Activated T-cell treated with anti-CD3 and anti-CD28 coated beads for 48 hours (primary cell): ENCODE measurements around the gene SIRT6.
"Not testable (repeated sequence)": the region's sequence is repeated elsewhere in the genome, so short reads cannot be mapped to it uniquely, and the experiment has no call there.

Experiments
- DNase-seq: peaks from one replicate; pipeline ENCODE4 v3.0.0-alpha.2; 2020; ENCODE audit warnings: low read depth

SIRT6 gene

DNA sequence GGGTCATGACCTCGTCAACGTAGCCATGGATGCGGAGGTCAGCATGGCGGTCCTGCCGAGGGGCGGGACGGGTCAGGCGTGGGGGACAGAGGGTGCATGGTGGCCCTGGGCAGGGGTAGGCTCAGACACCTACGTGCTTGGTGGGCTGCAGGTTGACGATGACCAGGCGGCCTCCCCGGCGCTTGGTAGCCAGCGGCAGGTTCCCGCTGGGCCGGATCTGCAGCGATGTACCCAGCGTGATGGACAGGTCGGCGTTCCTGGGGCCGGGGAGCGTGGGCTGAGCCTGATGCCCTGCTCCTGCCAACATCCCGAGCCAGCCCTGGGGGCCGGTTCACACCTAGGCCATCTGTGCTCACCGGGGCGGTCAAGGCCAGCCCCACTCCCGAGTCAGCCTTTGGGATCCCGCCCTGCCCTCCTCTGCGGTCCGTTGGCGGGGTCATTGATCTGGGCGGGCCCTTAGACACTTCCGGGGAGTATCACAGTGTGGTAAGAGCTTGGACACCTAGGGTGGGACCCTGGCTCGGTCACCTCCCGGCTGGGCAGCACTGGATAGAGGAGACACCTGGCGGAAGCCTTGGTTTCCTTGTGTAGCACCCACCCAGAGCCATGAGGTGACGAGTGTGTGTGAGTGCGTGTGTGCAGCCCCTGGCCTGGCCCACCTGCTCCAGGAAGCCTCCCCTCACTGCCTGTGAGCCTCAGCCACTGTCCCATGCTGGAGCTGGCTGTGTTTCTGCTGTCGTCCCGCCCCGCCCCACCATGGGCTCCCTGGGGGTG, 7.3 kb downstream of the SIRT6 start:
- no peak for DNase-seq

DNA sequence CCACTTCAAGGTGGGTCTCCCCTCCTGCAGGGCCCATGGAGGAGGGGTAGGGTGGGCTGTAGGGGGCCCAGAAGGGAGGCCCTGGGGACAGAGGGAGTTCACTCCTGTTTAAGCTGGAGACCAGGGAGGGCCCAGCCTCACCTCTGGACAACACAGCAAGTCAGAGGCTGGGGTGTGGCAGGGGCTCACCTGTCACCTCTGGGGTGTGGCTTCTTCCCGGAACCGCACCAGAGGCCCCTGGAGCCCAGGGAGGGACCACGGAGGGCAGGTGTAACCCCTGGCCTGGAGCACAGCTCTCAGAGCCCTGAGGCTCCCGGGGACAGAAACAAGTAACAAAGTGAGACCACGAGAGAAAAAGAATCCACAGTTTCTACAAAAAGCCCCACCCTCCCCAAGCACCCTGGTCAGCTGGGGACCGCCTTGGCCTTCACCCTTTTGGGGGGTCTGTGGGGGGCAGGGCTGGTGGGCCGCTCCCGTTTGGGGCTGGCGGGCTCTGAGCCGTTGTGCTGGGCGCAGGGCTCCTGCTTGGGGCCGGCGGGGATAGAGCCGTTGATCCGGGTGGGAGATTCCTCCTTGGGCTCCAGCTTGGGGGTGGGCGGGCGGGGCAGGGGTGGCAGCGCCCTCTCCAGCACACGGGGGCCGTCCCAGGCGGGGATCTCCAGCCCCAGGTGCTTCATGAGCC, 8.0 kb downstream of the SIRT6 start:
- no peak for DNase-seq

DNA sequence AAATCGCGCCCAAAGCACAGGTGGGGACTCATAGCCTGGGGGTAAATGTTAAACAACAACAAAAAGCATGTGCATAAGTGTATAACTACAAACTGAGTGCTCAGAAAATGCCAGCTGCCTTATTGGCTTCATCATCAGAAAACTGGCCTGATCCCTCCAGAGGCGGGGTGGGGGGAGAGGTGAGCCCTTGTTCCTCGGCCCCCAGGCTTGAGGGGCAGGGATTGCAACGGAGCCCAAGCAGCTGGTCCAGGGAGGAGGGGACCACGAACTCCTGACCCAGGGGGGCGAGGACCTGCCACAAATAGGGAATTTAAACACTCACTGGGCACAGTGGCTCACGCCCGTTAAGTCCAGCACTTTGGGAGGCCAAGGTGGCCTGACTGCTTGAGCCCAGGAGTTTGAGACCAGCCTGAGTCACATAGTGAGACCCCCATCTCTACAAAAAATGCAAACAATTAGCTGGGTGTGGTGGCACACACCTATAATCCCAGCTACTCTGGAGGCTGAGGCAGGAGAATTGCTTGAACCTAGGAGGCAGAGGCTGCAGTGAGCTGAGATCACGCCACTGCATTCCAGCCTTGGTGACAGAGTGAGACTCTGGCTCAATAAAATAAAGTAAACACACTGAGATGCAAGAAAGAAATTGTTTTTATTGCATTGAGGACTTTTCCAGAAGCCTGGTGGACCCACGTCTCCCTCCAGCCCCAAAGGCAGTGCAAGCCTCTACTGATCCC, 8.7 kb downstream of the SIRT6 start:
- DNase-seq: no peak

DNA sequence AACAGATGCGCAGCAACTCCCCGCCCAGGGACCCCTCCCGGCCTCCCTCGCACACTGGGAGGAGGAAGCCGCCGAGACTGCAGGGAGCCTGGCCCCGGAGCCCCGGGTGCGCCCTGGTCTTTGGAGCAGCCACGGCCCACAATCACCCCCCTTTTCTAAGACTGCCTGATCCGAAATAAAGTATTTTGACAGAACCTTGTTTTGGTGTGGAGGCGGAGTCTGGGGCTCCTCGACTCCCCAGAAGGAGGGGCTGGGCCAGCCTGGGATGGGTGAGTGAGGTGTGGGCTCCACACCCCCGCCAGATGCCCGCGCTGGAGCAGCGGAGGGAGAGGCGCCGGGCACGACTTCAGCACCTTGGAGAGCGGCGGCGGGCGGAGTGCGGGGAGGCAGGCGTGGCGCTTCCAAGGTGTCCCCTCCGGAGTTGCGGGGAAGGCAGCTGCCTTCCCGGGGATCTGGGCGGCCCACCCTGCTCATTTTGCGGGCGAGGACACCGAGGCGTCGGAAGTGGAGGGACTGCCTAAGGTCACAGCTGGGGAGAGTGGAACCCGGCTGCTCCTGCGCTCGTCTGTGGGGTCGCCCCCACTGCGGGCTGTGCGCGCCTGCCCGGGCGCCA, 9.4 kb downstream of the SIRT6 start:
- DNase-seq: peak; percentile 52

DNA sequence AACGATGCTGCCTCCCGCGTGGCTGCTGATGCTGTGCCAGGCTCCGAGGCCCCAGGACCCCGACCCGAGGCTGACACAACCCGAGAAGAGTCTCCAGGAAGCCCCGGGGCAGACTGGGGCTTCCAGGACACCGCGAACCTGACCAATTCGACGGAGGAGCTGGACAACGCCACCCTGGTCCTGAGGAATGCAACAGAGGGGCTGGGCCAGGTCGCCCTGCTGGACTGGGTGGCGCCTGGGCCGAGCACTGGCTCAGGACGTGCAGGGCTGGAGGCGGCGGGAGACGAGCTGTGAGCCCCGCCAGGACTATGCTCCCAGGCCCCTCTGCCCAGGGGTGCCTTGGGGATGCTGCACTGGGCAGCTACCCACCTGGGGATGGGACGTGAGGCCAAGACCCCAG, 10.7 kb downstream of the SIRT6 start:
- no peak for DNase-seq

DNA sequence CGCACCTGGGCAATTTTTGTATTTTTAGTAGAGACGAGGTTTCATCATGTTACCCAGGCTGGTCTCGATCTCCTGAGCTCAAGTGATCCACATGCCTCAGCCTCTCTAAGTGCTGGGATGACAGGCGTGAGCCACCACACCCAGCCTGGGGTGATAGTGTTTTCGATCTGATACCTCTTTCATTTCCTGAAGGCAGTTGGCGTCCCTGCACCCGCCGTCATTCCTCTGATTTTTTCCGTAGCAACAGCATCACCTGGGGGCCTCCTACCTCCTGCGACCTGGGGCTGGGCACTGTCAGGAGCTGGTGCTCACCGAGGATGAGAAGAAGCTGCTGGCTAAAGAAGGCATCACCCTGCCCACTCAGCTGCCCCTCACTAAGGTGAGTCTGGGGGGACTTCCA, 18.1 kb downstream of the SIRT6 start:
- no peak for DNase-seq

DNA sequence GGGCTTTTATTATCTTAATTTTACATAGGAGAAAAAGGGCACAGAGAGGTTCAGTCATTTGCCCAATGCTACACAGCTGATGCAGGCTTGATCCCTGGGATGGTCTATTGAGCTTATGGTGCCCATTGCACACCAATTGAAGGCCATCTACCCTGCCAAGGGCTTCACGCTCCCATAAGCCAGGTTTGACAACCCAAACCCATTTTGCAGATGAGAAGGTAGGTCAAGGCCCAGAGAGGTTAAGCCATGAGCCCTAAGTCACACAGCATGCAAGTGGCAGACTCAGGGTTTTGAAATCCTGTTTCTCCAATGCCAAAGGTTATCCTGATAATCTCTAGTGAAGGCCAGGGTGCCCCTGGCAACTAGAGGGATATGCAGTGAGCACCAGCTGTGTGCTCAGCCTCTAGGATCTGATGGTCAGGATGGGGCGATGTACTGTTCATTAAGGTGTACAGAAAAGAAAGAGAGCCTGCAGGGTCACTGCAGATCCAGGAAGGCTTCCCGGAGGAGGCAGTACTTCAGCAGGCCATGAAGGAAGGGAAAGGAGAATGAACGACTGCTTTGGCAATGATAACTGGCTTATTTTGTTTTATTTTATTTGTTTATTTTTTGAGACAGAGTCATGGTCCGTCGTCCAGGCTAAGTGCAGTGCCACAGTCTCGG, 20.8 kb downstream of the SIRT6 start:
- DNase-seq: no peak

DNA sequence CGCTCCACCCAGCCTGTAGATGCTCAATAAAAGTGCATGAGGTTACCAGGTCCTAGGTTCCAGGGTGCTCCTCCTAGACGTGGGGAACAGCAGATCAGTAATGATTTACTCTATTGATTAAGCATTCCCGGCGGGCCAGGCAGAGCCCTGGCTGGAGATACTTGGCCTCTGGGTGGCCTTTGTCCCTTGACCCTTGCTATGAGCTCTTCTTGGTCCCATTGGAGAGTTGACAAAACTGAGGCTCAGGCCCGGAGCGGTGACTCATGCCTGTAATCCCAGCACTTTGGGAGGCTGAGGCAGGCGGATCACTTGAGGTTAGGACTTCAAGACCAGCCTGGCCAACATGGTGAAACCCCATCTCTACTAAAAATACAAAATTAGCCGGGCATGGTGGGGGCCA, 24.4 kb downstream of the SIRT6 start:
- DNase-seq: not testable (repeated sequence)

DNA sequence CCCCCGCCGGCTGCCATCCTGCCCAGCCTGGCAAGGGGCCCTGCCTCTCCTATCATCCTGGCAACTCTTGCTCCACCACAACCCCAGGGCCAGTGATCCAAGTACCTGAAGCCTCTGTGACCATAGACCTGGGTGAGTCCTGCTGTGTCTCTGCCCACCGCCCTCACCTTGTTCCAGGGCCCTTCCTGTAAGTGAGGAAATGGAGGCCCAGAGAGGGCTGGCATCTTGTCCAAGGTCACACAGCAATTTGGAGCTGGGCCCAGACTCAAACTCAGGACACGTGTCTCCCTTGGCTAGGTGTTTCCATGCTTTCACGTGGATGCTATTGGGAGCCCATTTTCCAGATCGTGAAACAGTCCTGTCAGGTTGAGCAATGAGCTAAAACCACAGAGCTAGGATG, 25.2 kb downstream of the SIRT6 start:
- no peak for DNase-seq

DNA sequence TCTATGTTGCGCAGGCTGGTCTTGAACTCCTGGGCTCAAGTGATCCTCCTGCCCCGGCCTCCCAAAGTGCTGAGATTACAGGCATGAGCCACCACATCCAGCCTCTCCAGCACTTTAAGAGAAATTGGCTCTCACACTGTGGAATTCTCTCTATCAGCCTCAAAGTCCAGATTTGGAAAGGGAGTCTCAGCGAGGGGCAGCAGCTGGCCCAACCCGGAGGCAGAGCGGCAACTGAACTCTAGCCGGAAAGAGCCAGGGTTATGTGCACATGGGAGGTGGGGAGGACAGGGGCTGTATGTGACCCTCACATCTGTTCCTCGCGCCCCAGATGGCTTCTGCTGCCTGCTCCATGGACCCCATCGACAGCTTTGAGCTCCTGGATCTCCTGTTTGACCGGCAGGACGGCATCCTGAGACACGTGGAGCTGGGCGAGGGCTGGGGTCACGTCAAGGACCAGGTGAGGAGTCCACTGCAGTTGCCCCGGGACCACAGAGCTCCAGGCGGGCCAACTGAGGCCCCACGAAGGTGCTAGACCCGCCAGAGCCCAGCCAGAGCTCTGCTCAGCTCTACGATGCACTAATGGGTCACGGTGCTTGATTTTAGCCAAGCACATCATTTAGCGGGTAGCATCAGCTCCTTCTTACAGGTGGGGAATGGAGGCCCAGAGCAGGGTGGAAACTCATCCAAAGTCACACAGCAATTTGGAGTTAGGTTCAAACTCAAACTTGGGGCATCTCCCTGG, 27.6 kb downstream of the SIRT6 start:
- DNase-seq: no peak

DNA sequence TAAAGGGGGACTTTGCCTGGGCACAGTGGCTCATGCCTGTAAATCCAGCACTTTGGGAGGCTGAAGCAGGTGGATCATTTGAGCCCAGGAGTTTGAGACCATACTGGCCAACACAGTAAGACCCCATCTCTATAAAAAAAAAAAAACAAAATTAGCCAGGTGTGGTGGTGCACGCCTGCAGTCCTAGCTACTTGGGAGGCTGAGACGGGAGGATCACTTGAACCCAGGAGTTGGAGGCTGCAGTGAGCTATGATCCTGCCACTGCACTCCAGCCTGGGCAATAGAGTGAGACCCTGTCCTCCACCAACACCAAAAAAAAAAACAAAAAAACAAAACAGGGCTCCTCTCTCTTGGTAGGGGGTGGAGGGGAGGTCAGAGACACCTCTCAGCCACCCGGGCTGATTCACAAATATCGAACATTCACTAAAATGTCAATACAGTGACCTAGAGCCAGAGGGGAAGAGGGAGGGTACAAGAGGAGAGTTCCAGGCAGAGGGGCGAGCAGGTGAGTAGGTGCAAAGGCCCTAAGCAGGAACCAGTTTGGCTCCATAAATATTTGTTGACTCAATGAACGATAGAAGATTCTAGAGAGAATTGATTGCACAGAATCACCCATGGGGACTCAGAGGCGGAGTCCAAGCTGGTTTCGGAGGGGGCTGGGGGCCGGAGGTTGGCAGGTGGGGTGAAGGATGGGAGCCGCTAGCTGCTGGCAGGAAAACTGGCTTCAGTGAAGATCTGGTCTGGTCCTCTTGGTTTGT, 29.9 kb downstream of the SIRT6 start:
- no peak for DNase-seq

DNA sequence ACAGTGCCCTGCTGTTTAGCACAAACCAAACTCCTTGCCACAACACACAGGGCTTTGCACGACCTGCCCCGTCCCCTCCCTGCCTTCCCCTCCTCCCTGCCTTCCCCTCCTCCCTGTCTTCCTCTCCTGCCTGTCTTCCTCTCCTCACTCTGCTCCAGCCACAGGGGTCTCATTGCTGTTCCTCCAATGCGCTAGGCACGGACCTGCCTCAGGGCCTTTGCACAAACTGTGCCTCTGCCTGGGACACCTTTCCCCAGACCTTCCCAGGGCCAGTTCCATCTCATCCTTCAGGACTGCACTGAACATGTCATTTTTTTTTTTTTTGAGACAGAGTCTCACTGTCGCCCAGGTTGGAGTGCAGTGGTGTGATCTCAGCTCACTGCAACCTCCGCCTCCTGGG, 30.7 kb downstream of the SIRT6 start:
- no peak for DNase-seq

DNA sequence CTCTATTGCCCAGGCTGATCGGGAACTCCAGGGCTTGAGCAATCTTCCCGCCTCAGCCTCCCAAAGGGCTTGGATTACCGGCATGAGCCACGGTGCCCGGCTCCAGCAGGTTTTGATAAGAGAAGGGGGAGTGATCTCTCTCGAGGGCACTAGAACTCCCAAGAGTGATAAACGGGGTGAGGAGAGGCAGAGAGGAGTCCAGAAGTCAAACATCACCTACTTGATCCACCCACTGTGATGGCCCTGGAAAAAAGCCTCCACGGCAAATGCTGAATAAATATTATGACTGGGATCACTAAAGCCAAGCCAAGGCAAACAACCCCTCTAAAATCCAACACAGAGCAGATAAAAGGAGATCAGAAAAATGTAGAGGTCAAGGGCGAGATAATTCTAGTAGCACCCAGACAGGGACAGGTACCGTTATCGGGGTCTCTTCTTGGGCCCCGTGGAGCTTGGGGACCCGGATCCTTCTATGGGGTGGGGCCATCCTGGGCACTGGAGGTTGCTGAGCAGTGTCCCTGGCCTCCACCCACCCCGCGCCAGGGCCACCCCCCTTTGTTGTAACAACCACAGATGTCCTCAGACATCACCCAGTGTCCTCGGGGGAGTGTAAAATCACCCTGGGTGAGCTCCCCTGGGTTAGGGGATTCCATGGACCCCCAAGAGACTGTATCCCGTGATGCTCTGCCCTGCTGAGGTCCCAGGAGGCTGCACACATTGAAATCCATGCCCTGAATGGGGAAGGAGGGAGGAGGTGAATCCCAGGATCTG, 32.7 kb downstream of the SIRT6 start:
- no peak for DNase-seq

DNA sequence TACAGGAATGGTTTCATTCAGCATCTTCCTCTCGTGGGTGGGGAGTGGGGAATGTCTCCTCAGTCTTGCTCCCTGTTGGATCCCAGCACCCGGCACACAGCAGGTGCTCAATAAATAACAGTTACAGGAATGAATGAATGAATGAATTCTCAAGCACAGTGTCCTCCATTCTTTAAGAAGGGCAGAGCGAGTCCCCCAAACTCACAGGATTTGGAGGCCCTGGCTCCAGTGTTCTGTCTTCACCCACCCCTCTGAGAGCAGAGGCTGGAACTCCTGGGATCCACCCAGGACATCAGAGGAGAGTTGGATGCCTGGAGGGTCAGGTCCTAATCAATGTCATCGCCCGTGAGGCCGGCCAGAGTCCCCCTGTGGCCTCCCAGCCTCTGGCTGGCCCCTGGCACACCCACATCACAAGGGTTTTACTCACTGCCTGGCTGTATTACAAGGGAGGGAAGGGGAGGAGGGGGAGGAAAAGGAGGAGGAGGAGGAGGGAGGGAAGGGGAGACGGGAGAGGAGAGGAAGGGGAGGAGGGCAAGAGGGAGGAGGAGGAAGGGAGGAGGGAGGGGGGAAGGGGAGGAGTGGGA, 37.6 kb downstream of the SIRT6 start:
- DNase-seq: no peak

DNA sequence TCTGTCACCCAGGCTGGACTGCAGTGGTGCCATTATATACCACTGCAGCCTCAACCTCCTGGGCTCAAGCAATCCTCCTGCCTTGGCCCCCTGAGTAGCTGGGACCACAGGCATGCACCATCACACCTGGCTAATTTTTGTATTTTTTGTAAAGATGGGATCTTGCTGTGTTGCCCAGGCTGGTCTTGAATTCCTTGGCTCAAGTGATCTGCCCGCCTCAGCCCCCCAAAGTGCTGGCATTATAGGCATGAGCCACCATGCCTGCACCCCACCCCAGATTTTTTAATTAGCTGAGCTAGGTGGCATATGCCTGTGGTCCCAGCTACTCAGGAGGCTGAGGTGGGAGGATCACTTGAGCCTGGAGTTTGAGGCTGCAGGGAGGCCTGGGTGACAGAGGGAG, 39.4 kb downstream of the SIRT6 start:
- not testable (repeated sequence) for DNase-seq

DNA sequence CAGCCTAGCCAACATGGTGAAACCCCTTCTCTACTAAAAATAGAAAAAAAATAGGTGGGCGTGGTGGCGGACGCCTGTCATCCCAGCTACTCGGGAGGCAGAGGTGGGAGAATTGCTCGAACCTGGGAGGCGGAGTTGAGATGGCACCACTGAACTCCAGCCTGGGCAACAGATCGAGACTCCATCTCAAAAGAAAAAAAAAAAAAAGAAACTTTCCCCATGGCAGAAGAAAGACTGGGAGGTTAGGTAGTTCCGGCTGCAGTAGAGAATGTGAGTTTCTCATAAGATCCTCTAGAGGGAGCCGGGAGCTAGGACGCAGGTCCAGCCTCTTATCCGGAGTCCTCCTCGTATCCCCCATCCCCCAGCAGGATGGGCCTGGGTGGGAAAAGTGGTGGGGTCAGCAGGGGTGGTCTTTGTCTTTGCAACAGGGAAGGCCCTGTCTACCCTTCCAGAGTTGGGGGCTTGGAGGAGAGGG, 42.1 kb downstream of the SIRT6 start:
- DNase-seq: no peak

DNA sequence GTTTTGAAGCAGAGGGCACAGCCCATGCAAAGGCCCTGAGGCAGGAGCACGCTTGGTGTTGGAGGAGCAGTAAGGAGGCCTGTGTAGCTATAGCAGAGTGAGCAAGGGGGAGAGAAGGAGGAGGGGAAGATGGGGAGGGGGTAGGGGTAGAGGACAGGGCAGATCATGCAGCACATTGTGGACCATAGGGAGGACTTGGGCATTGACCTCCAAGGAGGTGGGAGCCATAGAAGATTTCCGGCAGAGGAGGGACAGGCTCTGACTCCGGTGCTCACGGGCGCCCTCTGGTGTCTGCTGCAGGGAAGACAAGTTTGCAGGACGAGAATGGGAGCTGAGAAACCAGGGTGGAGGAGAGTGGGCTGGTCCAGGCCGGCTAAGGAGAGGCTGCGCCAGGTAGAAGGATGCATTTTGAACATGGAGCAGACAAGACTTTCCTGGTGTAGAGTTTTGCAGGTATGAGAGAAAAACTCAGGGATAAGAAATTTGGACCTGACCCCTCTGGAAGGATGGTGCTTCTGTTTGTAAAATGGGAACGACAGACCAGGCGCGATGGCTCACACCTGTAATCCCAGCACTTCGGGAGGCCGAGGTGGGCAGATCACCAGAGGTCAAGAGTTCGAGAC, 42.6 kb downstream of the SIRT6 start:
- peak; percentile 88 for DNase-seq

DNA sequence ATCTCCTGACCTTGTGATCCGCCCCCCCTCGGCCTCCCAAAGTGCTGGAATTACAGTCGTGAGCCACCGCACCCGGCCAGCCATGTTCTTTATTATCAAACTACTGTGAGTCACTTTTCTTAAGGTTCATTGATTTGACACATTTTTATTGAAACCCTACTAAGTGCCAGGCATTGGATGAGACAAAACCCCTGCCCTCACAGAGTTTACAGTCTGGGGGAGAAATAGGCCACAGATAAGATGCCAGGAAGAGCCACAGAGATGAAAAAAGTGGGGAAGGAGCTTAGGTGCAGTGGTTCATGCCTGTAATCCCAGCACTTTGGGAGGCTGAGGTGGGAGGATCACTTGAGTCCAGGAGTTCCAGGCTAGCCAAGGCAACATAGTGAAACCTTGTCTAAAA, 43.9 kb downstream of the SIRT6 start:
- no peak for DNase-seq

DNA sequence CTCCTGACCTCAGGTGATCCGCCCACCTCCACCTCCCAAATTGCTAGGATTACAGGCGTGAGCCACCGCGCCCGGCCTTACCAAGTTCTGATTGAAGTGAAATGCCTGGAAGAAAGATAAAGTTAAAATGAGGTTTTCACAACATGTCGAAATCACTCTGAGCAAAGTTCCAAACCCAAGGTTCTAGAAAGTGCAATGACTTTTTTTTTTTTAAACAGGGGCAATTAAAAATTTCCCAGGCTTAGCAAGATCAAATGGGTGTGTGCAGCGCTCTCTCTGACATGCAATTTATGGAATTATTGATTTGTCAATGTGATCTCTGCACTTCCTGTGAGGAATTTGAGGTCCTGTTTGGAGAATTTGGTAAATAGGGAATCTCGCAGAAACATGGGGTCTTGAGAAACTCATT, 45.7 kb downstream of the SIRT6 start:
- DNase-seq: no peak
